ENCODE measurements around the gene SERPINC1. TPM values are rescaled to one million over a fixed set of nuclear protein-coding genes. Genes with fewer than 3 reads are reported as not detected.

Gene SERPINC1
- total RNA-seq, 1 donor, result under 0.01 TPM

- no peak overlapping the region for H3K4me2 ChIP-seq (ENCODE audit: insufficient read depth, low read length)
- no peak overlapping the region for H2AFZ ChIP-seq (ENCODE audit: low read length)
- H3K4me1 ChIP-seq (ENCODE audit: insufficient read depth, low read length), result no peaks in the 10 kb centered on the region
- H4K20me1 ChIP-seq (ENCODE audit: insufficient read depth, low read length), result no peaks in the 10 kb centered on the region
- DNase-seq (ENCODE audit: insufficient read length, low spot score, missing footprints), result no peak
- no peak overlapping the region for H3K27ac ChIP-seq (ENCODE audit: low read depth, low read length)
- H3K36me3 ChIP-seq (ENCODE audit: insufficient read depth, low read length), result no peaks in the 10 kb centered on the region
- no peaks in the 10 kb centered on the region for H3K79me2 ChIP-seq (ENCODE audit: insufficient read depth, low read length)
- H3K9me3 ChIP-seq (ENCODE audit: low read depth, low read length), result no peaks in the 10 kb centered on the region
- TF ChIP-seq CTCF (IDR thresholded peaks at IDR 0.05; ENCODE audit: extremely low read depth, low read depth, low read length), result no peak
- H3K4me3 ChIP-seq (ENCODE audit: insufficient read depth, low read length), result no peak overlapping the region
- H3K27me3 ChIP-seq (ENCODE audit: insufficient read depth, low read length), result no peaks in the 10 kb centered on the region
Measured at GRCh38 chr1:173913111-173913510, 4.0 kb downstream of the SERPINC1 start.

- no peaks in the 10 kb centered on the region for H4K20me1 ChIP-seq (ENCODE audit: insufficient read depth, low read length)
- no peak for TF ChIP-seq CTCF (IDR thresholded peaks at IDR 0.05; ENCODE audit: extremely low read depth, low read depth, low read length)
- no peaks in the 10 kb centered on the region for H3K79me2 ChIP-seq (ENCODE audit: insufficient read depth, low read length)
- H3K27ac ChIP-seq (ENCODE audit: low read depth, low read length), result no peak overlapping the region
- no peaks in the 10 kb centered on the region for H3K4me1 ChIP-seq (ENCODE audit: insufficient read depth, low read length)
- DNase-seq (ENCODE audit: insufficient read length, low spot score, missing footprints), result no peak
- H3K9me3 ChIP-seq (ENCODE audit: low read depth, low read length), result no peaks in the 10 kb centered on the region
- no peaks in the 10 kb centered on the region for H3K27me3 ChIP-seq (ENCODE audit: insufficient read depth, low read length)
- no peak overlapping the region for H3K4me2 ChIP-seq (ENCODE audit: insufficient read depth, low read length)
- no peak overlapping the region for H3K4me3 ChIP-seq (ENCODE audit: insufficient read depth, low read length)
- no peak overlapping the region for H2AFZ ChIP-seq (ENCODE audit: low read length)
- no peaks in the 10 kb centered on the region for H3K36me3 ChIP-seq (ENCODE audit: insufficient read depth, low read length)
Measured at GRCh38 chr1:173903827-173904531, 13.1 kb downstream of the SERPINC1 start.

- H3K79me2 ChIP-seq (ENCODE audit: insufficient read depth, low read length), result peaks cover 3% of the 10 kb centered on the region
- H3K27ac ChIP-seq (ENCODE audit: low read depth, low read length), result no peak overlapping the region
- no peaks in the 10 kb centered on the region for H3K27me3 ChIP-seq (ENCODE audit: insufficient read depth, low read length)
- no peak overlapping the region for H2AFZ ChIP-seq (ENCODE audit: low read length)
- no peak overlapping the region for H3K4me2 ChIP-seq (ENCODE audit: insufficient read depth, low read length)
- H3K4me3 ChIP-seq (ENCODE audit: insufficient read depth, low read length), result no peak overlapping the region
- H3K4me1 ChIP-seq (ENCODE audit: insufficient read depth, low read length), result no peaks in the 10 kb centered on the region
- DNase-seq (ENCODE audit: insufficient read length, low spot score, missing footprints), result no peak
- no peaks in the 10 kb centered on the region for H3K36me3 ChIP-seq (ENCODE audit: insufficient read depth, low read length)
- no peaks in the 10 kb centered on the region for H3K9me3 ChIP-seq (ENCODE audit: low read depth, low read length)
- TF ChIP-seq CTCF (IDR thresholded peaks at IDR 0.05; ENCODE audit: extremely low read depth, low read depth, low read length), result no peak
- no peaks in the 10 kb centered on the region for H4K20me1 ChIP-seq (ENCODE audit: insufficient read depth, low read length)
Measured at GRCh38 chr1:173900992-173901391, 16.1 kb downstream of the SERPINC1 start.

GRCh38 chr1:173900427-173900826 is 16.7 kb downstream of the SERPINC1 start:
- Histone ChIP-seq H3K4me3 (ENCODE audit: insufficient read depth, low read length) (no peak overlapping the region), H3K79me2 (ENCODE audit: insufficient read depth, low read length) (peaks cover 3% of the 10 kb centered on the region), H3K36me3 (ENCODE audit: insufficient read depth, low read length) (no peaks in the 10 kb centered on the region), H3K4me1 (ENCODE audit: insufficient read depth, low read length) (no peaks in the 10 kb centered on the region), H3K9me3 (ENCODE audit: low read depth, low read length) (no peaks in the 10 kb centered on the region), H3K27me3 (ENCODE audit: insufficient read depth, low read length) (no peaks in the 10 kb centered on the region), H4K20me1 (ENCODE audit: insufficient read depth, low read length) (no peaks in the 10 kb centered on the region), H3K4me2 (ENCODE audit: insufficient read depth, low read length) (no peak overlapping the region), H2AFZ (ENCODE audit: low read length) (no peak overlapping the region), H3K27ac (ENCODE audit: low read depth, low read length) (no peak overlapping the region)
- TF ChIP-seq CTCF (IDR thresholded peaks at IDR 0.05; ENCODE audit: extremely low read depth, low read depth, low read length), result no peak
- no peak for DNase-seq (ENCODE audit: insufficient read length, low spot score, missing footprints)
